Measurements from ENCODE around the gene FAT1.

Gene FAT1

GRCh38 chr4:186658657-186659056, 65.0 kb downstream of the FAT1 start:
- no peak for DNase-seq (ENCODE audit: low read depth)

GRCh38 chr4:186657764-186658163, 65.9 kb downstream of the FAT1 start:
- DNase-seq (ENCODE audit: low read depth), result no peak

GRCh38 chr4:186653969-186654368, 69.7 kb downstream of the FAT1 start:
- no peak for DNase-seq (ENCODE audit: low read depth)

GRCh38 chr4:186651624-186652023, 72.0 kb downstream of the FAT1 start:
- DNase-seq (ENCODE audit: low read depth), result no peak

GRCh38 chr4:186651181-186651603, 72.5 kb downstream of the FAT1 start:
- no peak for DNase-seq (ENCODE audit: low read depth)

GRCh38 chr4:186650401-186651180, 73.1 kb downstream of the FAT1 start:
- no peak for DNase-seq (ENCODE audit: low read depth)

GRCh38 chr4:186647821-186648220, 75.8 kb downstream of the FAT1 start:
- DNase-seq (ENCODE audit: low read depth), result no peak

GRCh38 chr4:186644737-186645261, 78.9 kb downstream of the FAT1 start:
- no peak for DNase-seq (ENCODE audit: low read depth)

GRCh38 chr4:186644311-186644638, 79.4 kb downstream of the FAT1 start:
- no peak for DNase-seq (ENCODE audit: low read depth)

- no peak for DNase-seq (ENCODE audit: low read depth)
Measured at GRCh38 chr4:186643501-186644310, 80.0 kb downstream of the FAT1 start.

- DNase-seq (ENCODE audit: low read depth), result no peak
Measured at GRCh38 chr4:186642998-186643397, 80.7 kb downstream of the FAT1 start.

- DNase-seq (ENCODE audit: low read depth), result no peak
Measured at GRCh38 chr4:186642530-186642929, 81.1 kb downstream of the FAT1 start.

GRCh38 chr4:186634591-186635128, 89.0 kb downstream of the FAT1 start:
- DNase-seq (ENCODE audit: low read depth), result no peak

GRCh38 chr4:186633844-186634243, 89.8 kb downstream of the FAT1 start:
- DNase-seq (ENCODE audit: low read depth), result no peak

GRCh38 chr4:186630128-186630527, 93.5 kb downstream of the FAT1 start:
- DNase-seq (ENCODE audit: low read depth), result no peak

GRCh38 chr4:186628058-186628711, 95.5 kb downstream of the FAT1 start:
- DNase-seq (ENCODE audit: low read depth), result no peak

- no peak for DNase-seq (ENCODE audit: low read depth)
Measured at GRCh38 chr4:186627226-186627865, 96.3 kb downstream of the FAT1 start.

- no peak for DNase-seq (ENCODE audit: low read depth)
Measured at GRCh38 chr4:186624951-186625350, 98.7 kb downstream of the FAT1 start.

GRCh38 chr4:186623546-186623945, 100.1 kb downstream of the FAT1 start:
- DNase-seq (ENCODE audit: low read depth), result no peak

GRCh38 chr4:186622788-186623464, 100.7 kb downstream of the FAT1 start:
- DNase-seq (ENCODE audit: low read depth), result no peak

- DNase-seq (ENCODE audit: low read depth), result peak; percentile 80
Measured at GRCh38 chr4:186621959-186622553, 101.6 kb downstream of the FAT1 start.

All from HS-5 (cell line).